Spleen (tissue), 7 donors: ENCODE results near the gene ZNF443.
"Not testable (repeated sequence)": the region's sequence is repeated elsewhere in the genome, so short reads cannot be mapped to it uniquely, and the experiment has no call there.

Source experiments
- CTCF ChIP-seq, 11 experiments: fragments of 200-600 bp in 7 of 11; fragments of 450-650 bp in 4 of 11; sonication (generic) in 4 of 11; IDR thresholded peaks in 8 of 11; conservative IDR thresholded peaks in 3 of 11; 1 replicate in 7 of 11; 2 replicates in 4 of 11; pipeline versions ENCODE4 v1.4.0 to v1.8.0; 2016 to 2021; ENCODE audit warnings: antibody characterized with exemption in 11 of 11, inconsistent platforms in 4 of 11, mild to moderate bottlenecking in 1 of 11
- POLR2A ChIP-seq, 3 donors: fragments of 450-650 bp; IDR thresholded peaks; one replicate each; pipeline ENCODE4 v1.5.1; 2017; ENCODE audit warnings: antibody characterized with exemption in 3 of 3, mild to moderate bottlenecking in 1 of 3
- donor health status: DM: no; HTN: no; CAD: no; lungs with moderate emphysema.
- donor health status: DM: no; HTN: no; CAD: no.
- donor health status: DM: no; HTN: no; CAD: no.

GRCh38 chr19:12439686-12440540, 908 bp downstream of the ZNF443 start:
- TF ChIP-seq CTCF (IDR thresholded peaks at IDR 0.05 in 8 of 11, conservative IDR thresholded peaks at IDR 0.05 in 3 of 11); POLR2A (IDR thresholded peaks at IDR 0.05): not testable (repeated sequence)
